Activated CD4-positive, alpha-beta T cell treated with anti-CD3 and anti-CD28 coated beads for 48 hours (primary cell): ENCODE results near the gene EGFL7.
"Not testable (repeated sequence)": the region's sequence is repeated elsewhere in the genome, so short reads cannot be mapped to it uniquely, and the experiment has no call there.

Experiments
- DNase-seq: peaks from one replicate; pipeline ENCODE4 v3.0.0-alpha.2; 2020

EGFL7 gene

GRCh38 chr9:136703276-136703860, 40.7 kb downstream of the EGFL7 start:
- DNase-seq: no peak

GRCh38 chr9:136704741-136705140, 42.0 kb downstream of the EGFL7 start:
- DNase-seq: not testable (repeated sequence)

- DNase-seq: no peak
These were observed 42.8 kb downstream of the EGFL7 start for GRCh38 chr9:136705564-136705963.

GRCh38 chr9:136707011-136707410, 44.3 kb downstream of the EGFL7 start:
- no peak for DNase-seq

- DNase-seq: no peak
These were observed 45.3 kb downstream of the EGFL7 start for GRCh38 chr9:136707849-136708517.

GRCh38 chr9:136709454-136710109, 46.9 kb downstream of the EGFL7 start:
- DNase-seq: no peak

- no peak for DNase-seq
These were observed 47.8 kb downstream of the EGFL7 start for GRCh38 chr9:136710543-136710942.

GRCh38 chr9:136711219-136711648, 48.5 kb downstream of the EGFL7 start:
- not testable (repeated sequence) for DNase-seq

- DNase-seq: no peak
These were observed 49.3 kb downstream of the EGFL7 start, which contains the start of gene DIPK1B for GRCh38 chr9:136711751-136712689. TSS of gene DIPK1B (plus strand) at chr9:136712572. CDS start at chr9:136712666, 94 bp downstream.

- DNase-seq: no peak
These were observed 50.2 kb downstream of the EGFL7 start for GRCh38 chr9:136712690-136713544.

- no peak for DNase-seq
These were observed 50.8 kb downstream of the EGFL7 start for GRCh38 chr9:136713550-136713949.

- DNase-seq: no peak
These were observed 51.6 kb downstream of the EGFL7 start for GRCh38 chr9:136714096-136714892.

GRCh38 chr9:136714893-136715274, 52.2 kb downstream of the EGFL7 start:
- DNase-seq: no peak

- DNase-seq: no peak
These were observed 54.7 kb downstream of the EGFL7 start for GRCh38 chr9:136717399-136717798.

GRCh38 chr9:136718345-136719194, 55.9 kb downstream of the EGFL7 start:
- no peak for DNase-seq

- no peak for DNase-seq
These were observed 56.6 kb downstream of the EGFL7 start for GRCh38 chr9:136719195-136719880.

GRCh38 chr9:136720251-136720897, 57.7 kb downstream of the EGFL7 start:
- no peak for DNase-seq

GRCh38 chr9:136720898-136721338, 58.2 kb downstream of the EGFL7 start:
- DNase-seq: no peak
